Measurements from ENCODE around the gene TRERF1.

TRERF1 gene

GRCh38 chr6:42320762-42321161, 131.0 kb downstream of the TRERF1 start:
- Histone ChIP-seq H3K79me2 (ENCODE audit: insufficient read depth, low read length) (no peaks in the 10 kb centered on the region), H3K4me2 (ENCODE audit: low read length) (no peak overlapping the region), H3K9ac (ENCODE audit: low read length) (no peak overlapping the region), H3K36me3 (ENCODE audit: insufficient read depth, low read length) (no peaks in the 10 kb centered on the region), H3K9me2 (ENCODE audit: low read depth, low read length) (no peaks in the 10 kb centered on the region), H4K20me1 (ENCODE audit: insufficient read depth, low read length) (no peaks in the 10 kb centered on the region), H3F3A (ENCODE audit: insufficient read depth, low read length) (no peaks in the 10 kb centered on the region), H3K4me3 (ENCODE audit: low read depth, low read length, poor library complexity, severe bottlenecking) (no peak overlapping the region), H2AFZ (ENCODE audit: low read length) (no peak overlapping the region), H3K9me3 (ENCODE audit: low read length) (no peaks in the 10 kb centered on the region), H3K27ac (ENCODE audit: low read depth, low read length, poor library complexity, severe bottlenecking) (no peak overlapping the region), H3K4me1 (ENCODE audit: insufficient read depth, low read length, severe bottlenecking) (no peaks in the 10 kb centered on the region), H3K27me3 (ENCODE audit: insufficient read depth, low read length) (no peaks in the 10 kb centered on the region)
- TF ChIP-seq EZH2 (IDR thresholded peaks at IDR 0.05; ENCODE audit: borderline replicate concordance, low read length) = no peak
- TF ChIP-seq CTCF (IDR thresholded peaks at IDR 0.05; ENCODE audit: low read length) = no peak

DNA sequence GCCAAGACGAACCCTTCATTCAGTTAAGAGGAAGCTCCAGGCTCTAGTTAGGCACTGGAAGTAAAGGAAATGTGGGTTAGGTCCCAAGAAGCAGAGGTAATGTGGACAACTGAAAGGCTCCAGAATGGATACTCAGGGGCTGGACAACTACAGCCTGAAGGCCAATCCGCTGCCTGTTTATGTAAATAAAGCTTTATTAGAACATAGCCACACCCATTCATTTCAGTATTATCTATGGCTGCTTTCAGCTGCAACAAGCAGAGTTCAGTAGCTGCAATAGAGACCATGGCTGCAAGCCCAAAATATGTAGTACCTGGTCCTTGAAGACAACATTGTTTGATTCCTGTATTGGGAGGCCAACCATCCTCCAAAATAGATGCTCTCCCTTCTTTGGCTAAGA, 133.2 kb downstream of the TRERF1 start:
- Histone ChIP-seq H3K4me2 (ENCODE audit: low read length) (no peak overlapping the region), H3K9me2 (ENCODE audit: low read depth, low read length) (no peaks in the 10 kb centered on the region), H3K4me3 (ENCODE audit: low read depth, low read length, poor library complexity, severe bottlenecking) (no peak overlapping the region), H2AFZ (ENCODE audit: low read length) (no peak overlapping the region), H3K36me3 (ENCODE audit: insufficient read depth, low read length) (no peaks in the 10 kb centered on the region), H3K27ac (ENCODE audit: low read depth, low read length, poor library complexity, severe bottlenecking) (no peak overlapping the region), H3F3A (ENCODE audit: insufficient read depth, low read length) (no peaks in the 10 kb centered on the region), H3K9me3 (ENCODE audit: low read length) (no peaks in the 10 kb centered on the region), H3K79me2 (ENCODE audit: insufficient read depth, low read length) (no peaks in the 10 kb centered on the region), H4K20me1 (ENCODE audit: insufficient read depth, low read length) (no peaks in the 10 kb centered on the region), H3K9ac (ENCODE audit: low read length) (no peak overlapping the region), H3K27me3 (ENCODE audit: insufficient read depth, low read length) (0 out of 2 replicates have a peak, but pooled peaks cover 4% of the 10 kb centered on the region), H3K4me1 (ENCODE audit: insufficient read depth, low read length, severe bottlenecking) (no peaks in the 10 kb centered on the region)
- no peak for TF ChIP-seq CTCF (IDR thresholded peaks at IDR 0.05; ENCODE audit: low read length)
- TF ChIP-seq EZH2 (IDR thresholded peaks at IDR 0.05; ENCODE audit: borderline replicate concordance, low read length) = no peak

DNA sequence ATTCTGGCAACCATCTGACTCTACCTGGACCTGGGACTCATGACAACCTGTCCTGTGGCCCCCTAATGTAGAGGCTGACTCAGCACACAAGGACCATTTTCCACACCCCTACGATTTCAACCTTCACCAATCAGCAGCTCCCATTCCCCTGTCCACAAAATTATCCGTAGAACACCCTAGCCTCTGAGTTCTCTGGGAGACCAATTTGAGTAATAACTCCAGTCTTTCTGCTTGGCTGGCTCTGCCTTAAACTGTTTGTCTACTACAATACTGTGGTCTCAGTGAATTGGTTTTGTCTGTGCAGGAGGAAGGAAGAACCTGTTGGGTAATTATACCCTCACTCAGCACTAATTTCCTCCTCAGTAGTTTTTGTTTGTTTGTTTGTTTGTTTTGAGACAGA, 134.7 kb downstream of the TRERF1 start:
- H3K79me2 ChIP-seq (ENCODE audit: insufficient read depth, low read length) = no peaks in the 10 kb centered on the region

More for the DNA sequence above, 134.7 kb downstream of the TRERF1 start:
- H3K9me3 ChIP-seq (ENCODE audit: low read length) = no peaks in the 10 kb centered on the region
- no peaks in the 10 kb centered on the region for H3K4me1 ChIP-seq (ENCODE audit: insufficient read depth, low read length, severe bottlenecking)
- H3K4me3 ChIP-seq (ENCODE audit: low read depth, low read length, poor library complexity, severe bottlenecking) = no peak overlapping the region
- H3K4me2 ChIP-seq (ENCODE audit: low read length) = no peak overlapping the region
- H2AFZ ChIP-seq (ENCODE audit: low read length) = no peak overlapping the region
- no peaks in the 10 kb centered on the region for H3K36me3 ChIP-seq (ENCODE audit: insufficient read depth, low read length)
- no peak for TF ChIP-seq CTCF (IDR thresholded peaks at IDR 0.05; ENCODE audit: low read length)
- no peak for TF ChIP-seq EZH2 (IDR thresholded peaks at IDR 0.05; ENCODE audit: borderline replicate concordance, low read length)
- no peaks in the 10 kb centered on the region for H3F3A ChIP-seq (ENCODE audit: insufficient read depth, low read length)
- no peaks in the 10 kb centered on the region for H4K20me1 ChIP-seq (ENCODE audit: insufficient read depth, low read length)
- H3K27me3 ChIP-seq (ENCODE audit: insufficient read depth, low read length) = peaks cover 8% of the 10 kb centered on the region; the same call in 1 of the 2 replicates
- H3K9ac ChIP-seq (ENCODE audit: low read length) = no peak overlapping the region
- H3K9me2 ChIP-seq (ENCODE audit: low read depth, low read length) = no peaks in the 10 kb centered on the region
- H3K27ac ChIP-seq (ENCODE audit: low read depth, low read length, poor library complexity, severe bottlenecking) = no peak overlapping the region

Data from OCI-LY1 (cell line).